ENCODE results near the gene MVB12B.

DNA sequence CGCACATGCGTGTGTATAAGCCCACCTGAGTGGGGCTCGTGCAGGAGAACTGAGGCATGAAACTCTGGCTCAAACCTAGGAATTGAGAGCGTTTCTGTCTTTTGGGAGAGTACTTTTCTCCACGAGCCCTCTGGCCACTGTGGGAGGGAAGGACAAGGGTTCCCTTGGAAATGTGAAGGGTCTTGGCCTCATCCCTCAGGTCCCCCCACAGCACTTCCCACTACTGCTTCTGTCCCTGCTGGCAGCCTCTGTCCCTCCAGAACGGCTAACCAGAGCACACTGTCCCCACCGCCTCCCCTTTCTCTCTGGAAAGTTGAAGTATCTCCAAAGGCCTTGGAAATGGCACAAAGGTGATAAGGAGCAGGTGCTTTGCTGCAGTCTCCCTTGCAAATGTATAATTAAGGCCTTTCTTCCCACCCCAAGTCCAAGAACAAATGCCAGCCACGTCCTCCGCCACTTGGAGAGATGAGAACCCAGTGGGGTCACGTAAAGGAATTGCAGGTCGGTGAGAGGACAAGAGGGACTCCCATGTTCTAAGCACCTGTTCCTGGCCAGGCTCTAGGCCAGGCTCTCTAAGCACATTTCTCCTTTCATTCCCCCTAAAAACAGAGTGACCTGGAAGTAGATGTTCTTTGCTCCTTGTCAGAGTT lies 179.2 kb downstream of the MVB12B start:
- TF ChIP-seq, protein P1, sequence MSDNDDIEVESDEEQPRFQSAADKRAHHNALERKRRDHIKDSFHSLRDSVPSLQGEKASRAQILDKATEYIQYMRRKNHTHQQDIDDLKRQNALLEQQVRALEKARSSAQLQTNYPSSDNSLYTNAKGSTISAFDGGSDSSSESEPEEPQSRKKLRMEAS (IDR thresholded peaks at IDR 0.05; ENCODE audit: low read depth, low read length), result no peak
- TF ChIP-seq POLR2A (IDR thresholded peaks at IDR 0.05; ENCODE audit: extremely low read depth, insufficient read length), result no peak
- TF ChIP-seq, protein P2, sequence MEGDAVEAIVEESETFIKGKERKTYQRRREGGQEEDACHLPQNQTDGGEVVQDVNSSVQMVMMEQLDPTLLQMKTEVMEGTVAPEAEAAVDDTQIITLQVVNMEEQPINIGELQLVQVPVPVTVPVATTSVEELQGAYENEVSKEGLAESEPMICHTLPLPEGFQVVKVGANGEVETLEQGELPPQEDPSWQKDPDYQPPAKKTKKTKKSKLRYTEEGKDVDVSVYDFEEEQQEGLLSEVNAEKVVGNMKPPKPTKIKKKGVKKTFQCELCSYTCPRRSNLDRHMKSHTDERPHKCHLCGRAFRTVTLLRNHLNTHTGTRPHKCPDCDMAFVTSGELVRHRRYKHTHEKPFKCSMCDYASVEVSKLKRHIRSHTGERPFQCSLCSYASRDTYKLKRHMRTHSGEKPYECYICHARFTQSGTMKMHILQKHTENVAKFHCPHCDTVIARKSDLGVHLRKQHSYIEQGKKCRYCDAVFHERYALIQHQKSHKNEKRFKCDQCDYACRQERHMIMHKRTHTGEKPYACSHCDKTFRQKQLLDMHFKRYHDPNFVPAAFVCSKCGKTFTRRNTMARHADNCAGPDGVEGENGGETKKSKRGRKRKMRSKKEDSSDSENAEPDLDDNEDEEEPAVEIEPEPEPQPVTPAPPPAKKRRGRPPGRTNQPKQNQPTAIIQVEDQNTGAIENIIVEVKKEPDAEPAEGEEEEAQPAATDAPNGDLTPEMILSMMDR (IDR thresholded peaks at IDR 0.05; ENCODE audit: low read depth, low read length), result no peak
